ENCODE measurements around the gene ANXA2. TPM values are rescaled to one million over a fixed set of nuclear protein-coding genes. Genes with fewer than 3 reads are reported as not detected.
A peak's percentile ranks its signal among the peaks of the same experiment; 100 is the strongest.

Gene ANXA2
- total and polyA plus RNA-seq, 2 donors from 2014 or later: 383 to 867 TPM

DNA sequence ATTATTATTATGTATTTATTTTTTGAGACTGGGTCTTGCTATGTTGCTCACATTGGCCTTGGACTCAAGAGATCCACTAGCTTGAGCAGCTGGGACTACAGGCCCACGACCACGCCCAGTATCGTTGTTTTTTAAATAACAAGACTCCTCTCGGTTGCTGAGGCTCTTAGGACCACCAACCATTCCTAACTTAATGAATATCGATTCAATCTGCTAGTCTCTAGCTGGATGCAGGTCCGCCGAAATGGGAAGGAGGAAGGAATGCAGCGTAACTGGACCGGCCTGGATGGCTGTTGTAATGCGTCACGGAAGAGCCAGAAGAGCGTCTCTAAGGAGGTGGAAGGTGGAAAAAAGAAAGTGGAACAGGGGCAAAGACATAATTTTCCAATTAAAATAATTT lies 1.7 kb downstream of the ANXA2 start:
- Histone ChIP-seq H3K4me1 (ENCODE audit: control insufficient read depth in 2 of 3, insufficient read depth in 2 of 3, low read depth in 1 of 3, low read length in 3 of 3) (peaks cover 9 to 42% (median 24%) of the 10 kb centered on the region in 3 donors), H3K27ac (ENCODE audit: low read depth in 2 of 2, low read length in 2 of 2) (no peak overlapping the region)
- intact Hi-C loops (cut with DNase I): no loop called here

DNA sequence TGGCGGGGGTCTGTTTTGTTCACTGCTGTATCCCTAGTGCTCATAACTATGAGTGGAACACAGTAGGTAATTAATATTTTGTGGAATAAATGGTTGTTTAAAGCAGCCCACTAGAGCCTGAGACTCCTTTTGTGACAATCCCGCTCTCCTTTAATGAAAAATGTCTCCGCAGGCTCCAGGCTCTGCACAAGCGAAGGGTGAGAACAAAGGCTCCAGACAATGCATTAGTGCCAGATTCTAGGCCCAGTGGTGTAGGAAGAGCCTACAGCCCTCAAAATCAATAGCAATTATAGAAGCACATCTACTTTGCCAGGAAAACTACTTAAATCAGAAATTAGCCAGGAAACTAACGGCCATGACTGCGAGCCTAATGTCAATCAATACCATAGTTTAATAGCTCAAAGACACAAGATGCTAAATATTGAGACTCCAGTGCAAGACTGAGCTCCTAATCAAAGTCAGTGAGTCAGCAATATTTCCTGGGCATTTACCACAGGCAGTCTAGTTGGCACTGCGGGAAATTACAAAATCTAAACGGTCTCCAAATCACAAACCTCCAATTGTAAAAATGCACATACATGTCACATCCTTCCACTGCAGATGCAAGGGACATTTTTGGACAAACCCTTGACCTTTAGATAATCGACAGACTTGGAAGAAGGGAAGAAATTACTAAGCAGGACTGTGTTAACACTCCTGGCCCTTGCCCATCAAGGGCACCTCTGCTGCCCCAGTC lies 2.3 kb downstream of the ANXA2 start:
- intact Hi-C loops (cut with DNase I): no loop called here
- DNase-seq (no peak), FAIRE-seq (no peak)
- Histone ChIP-seq H3K27ac (ENCODE audit: low read depth in 2 of 2, low read length in 2 of 2) (no peak overlapping the region), H3K9ac (ENCODE audit: low read length in 3 of 3) (no peak overlapping the region), H3K4me3 (ENCODE audit: low read length in 3 of 3) (no peak overlapping the region), H3K4me1 (ENCODE audit: control insufficient read depth in 2 of 3, insufficient read depth in 2 of 3, low read depth in 1 of 3, low read length in 3 of 3) (peaks cover 12 to 49% (median 29%) of the 10 kb centered on the region in 3 donors), H3K27me3 (ENCODE audit: control insufficient read depth, insufficient read depth, low read length) (no peaks in the 10 kb centered on the region), H3K9me3 (ENCODE audit: control insufficient read depth in 2 of 3, insufficient read depth in 1 of 3, low read length in 3 of 3) (no peaks in the 10 kb centered on the region), H3K36me3 (ENCODE audit: control insufficient read depth in 2 of 3, insufficient read depth in 3 of 3, low read length in 3 of 3) (peaks cover 0 to 2% (median 0%) of the 10 kb centered on the region in 3 donors)
- TF ChIP-seq, protein P1, sequence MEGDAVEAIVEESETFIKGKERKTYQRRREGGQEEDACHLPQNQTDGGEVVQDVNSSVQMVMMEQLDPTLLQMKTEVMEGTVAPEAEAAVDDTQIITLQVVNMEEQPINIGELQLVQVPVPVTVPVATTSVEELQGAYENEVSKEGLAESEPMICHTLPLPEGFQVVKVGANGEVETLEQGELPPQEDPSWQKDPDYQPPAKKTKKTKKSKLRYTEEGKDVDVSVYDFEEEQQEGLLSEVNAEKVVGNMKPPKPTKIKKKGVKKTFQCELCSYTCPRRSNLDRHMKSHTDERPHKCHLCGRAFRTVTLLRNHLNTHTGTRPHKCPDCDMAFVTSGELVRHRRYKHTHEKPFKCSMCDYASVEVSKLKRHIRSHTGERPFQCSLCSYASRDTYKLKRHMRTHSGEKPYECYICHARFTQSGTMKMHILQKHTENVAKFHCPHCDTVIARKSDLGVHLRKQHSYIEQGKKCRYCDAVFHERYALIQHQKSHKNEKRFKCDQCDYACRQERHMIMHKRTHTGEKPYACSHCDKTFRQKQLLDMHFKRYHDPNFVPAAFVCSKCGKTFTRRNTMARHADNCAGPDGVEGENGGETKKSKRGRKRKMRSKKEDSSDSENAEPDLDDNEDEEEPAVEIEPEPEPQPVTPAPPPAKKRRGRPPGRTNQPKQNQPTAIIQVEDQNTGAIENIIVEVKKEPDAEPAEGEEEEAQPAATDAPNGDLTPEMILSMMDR (IDR thresholded peaks at IDR 0.05; ENCODE audit: borderline replicate concordance, extremely low read depth, insufficient read depth): no peak

More for the DNA sequence above, 1.7 kb downstream of the ANXA2 start:
- no peaks in the 10 kb centered on the region for H3K27me3 ChIP-seq (ENCODE audit: control insufficient read depth, insufficient read depth, low read length)
- H3K9ac ChIP-seq (ENCODE audit: low read length in 3 of 3): no peak overlapping the region
- DNase-seq (no peak), FAIRE-seq (no peak)
- H3K9me3 ChIP-seq (ENCODE audit: control insufficient read depth in 2 of 3, insufficient read depth in 1 of 3, low read length in 3 of 3): no peaks in the 10 kb centered on the region
- TF ChIP-seq, protein P1 (IDR thresholded peaks at IDR 0.05; ENCODE audit: borderline replicate concordance, extremely low read depth, insufficient read depth): no peak
- peak overlapping the region; percentile 11 to 72 (median 65) for H3K4me3 ChIP-seq (ENCODE audit: low read length in 3 of 3)
- peaks cover 0 to 2% (median 0%) of the 10 kb centered on the region in 3 donors for H3K36me3 ChIP-seq (ENCODE audit: control insufficient read depth in 2 of 3, insufficient read depth in 3 of 3, low read length in 3 of 3)

DNA sequence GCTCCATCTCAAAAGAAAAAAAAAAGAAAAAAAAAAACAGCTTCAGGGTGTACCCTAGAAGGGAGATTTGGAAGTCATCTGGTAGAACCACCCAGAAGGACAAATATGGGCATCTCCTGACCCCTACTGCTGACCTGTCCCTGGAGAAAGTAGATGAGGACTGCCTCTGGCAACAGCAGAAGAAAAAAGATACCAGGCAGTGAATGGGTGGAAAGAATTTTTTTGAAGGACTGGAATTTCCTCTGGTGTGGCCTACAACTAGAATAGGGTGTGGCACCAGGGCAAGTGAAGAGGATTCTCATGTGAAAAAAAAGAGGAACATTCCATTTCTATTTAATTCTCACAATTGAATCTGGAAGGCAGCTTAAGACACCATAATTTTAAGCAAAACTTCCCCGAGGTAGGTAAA lies 3.1 kb downstream of the ANXA2 start:
- Histone ChIP-seq H3K9me3 (ENCODE audit: control insufficient read depth in 2 of 3, insufficient read depth in 1 of 3, low read length in 3 of 3) (no peaks in the 10 kb centered on the region), H3K9ac (ENCODE audit: low read length in 3 of 3) (no peak overlapping the region), H3K27me3 (ENCODE audit: control insufficient read depth, insufficient read depth, low read length) (no peaks in the 10 kb centered on the region), H3K27ac (ENCODE audit: low read depth in 2 of 2, low read length in 2 of 2) (peak overlapping the region in 1 of 2 donors; percentile 7), H3K4me1 (ENCODE audit: control insufficient read depth in 2 of 3, insufficient read depth in 2 of 3, low read depth in 1 of 3, low read length in 3 of 3) (peaks cover 12 to 51% (median 32%) of the 10 kb centered on the region in 3 donors), H3K36me3 (ENCODE audit: control insufficient read depth in 2 of 3, insufficient read depth in 3 of 3, low read length in 3 of 3) (peaks cover 0 to 2% (median 0%) of the 10 kb centered on the region in 3 donors), H3K4me3 (ENCODE audit: low read length in 3 of 3) (no peak overlapping the region)
- intact Hi-C loops (cut with DNase I): no loop called here
- TF ChIP-seq, protein P1 (IDR thresholded peaks at IDR 0.05; ENCODE audit: borderline replicate concordance, extremely low read depth, insufficient read depth): no peak
- FAIRE-seq (no peak), DNase-seq (no peak)
